HepG2 (cell line): Measurements from ENCODE around the gene MAT2A. TPM values are rescaled to one million over a fixed set of nuclear protein-coding genes. Genes with fewer than 3 reads are reported as not detected.

Experiments used
- FOXC1 ChIP-seq: sonication (generic); formaldehyde crosslinking; IDR thresholded peaks from 2 replicates; pipeline ENCODE4 v1.8.0; 2022; ENCODE audit warnings: mild to moderate bottlenecking, missing genetic modification reagents, borderline replicate concordance
- GPN1 ChIP-seq: sonication (generic); formaldehyde crosslinking; IDR thresholded peaks from 2 replicates; pipeline ENCODE4 v1.5.1; 2020; ENCODE audit warnings: missing genetic modification reagents, borderline replicate concordance
- MEF2D ChIP-seq: sonication (generic); formaldehyde crosslinking; IDR thresholded peaks from 2 replicates; pipeline ENCODE4 v1.5.1; 2020; ENCODE audit warnings: mild to moderate bottlenecking, missing genetic modification reagents
- MLLT10 ChIP-seq: sonication (generic); formaldehyde crosslinking; IDR thresholded peaks from 2 replicates; pipeline ENCODE4 v1.4.0; 2020; ENCODE audit warnings: missing genetic modification reagents
- MZF1 ChIP-seq: sonication (generic); formaldehyde crosslinking; IDR thresholded peaks from 2 replicates; pipeline ENCODE4 v1.8.1; 2023; ENCODE audit warnings: mild to moderate bottlenecking, missing genetic modification reagents, borderline replicate concordance
- PITX1 ChIP-seq: sonication (generic); formaldehyde crosslinking; IDR thresholded peaks from 2 replicates; pipeline ENCODE4 v1.5.1; 2020; ENCODE audit warnings: mild to moderate bottlenecking, missing genetic modification reagents
- REXO4 ChIP-seq: sonication (generic); formaldehyde crosslinking; IDR thresholded peaks from 2 replicates; pipeline ENCODE4 v1.8.0; 2022; ENCODE audit warnings: missing genetic modification reagents, mild to moderate bottlenecking, borderline replicate concordance
- SATB2 ChIP-seq: sonication (generic); formaldehyde crosslinking; IDR thresholded peaks from 2 replicates; pipeline ENCODE4 v1.5.0; 2020; ENCODE audit warnings: missing genetic modification reagents
- SUZ12 ChIP-seq: fragments of 150-350 bp; IDR thresholded peaks from 2 replicates; pipeline ENCODE4 v1.6.1; 2014; ENCODE audit warnings: low read depth, low read length
- ZBTB20 ChIP-seq: sonication (generic); formaldehyde crosslinking; IDR thresholded peaks from 2 replicates; pipeline ENCODE4 v1.8.1; 2023; ENCODE audit warnings: missing genetic modification reagents, low read depth, mild to moderate bottlenecking, borderline replicate concordance
- ZEB1 ChIP-seq: IDR thresholded peaks from 2 replicates; pipeline ENCODE4 v1.6.1; 2012; ENCODE audit warnings: mild to moderate bottlenecking, low read depth, inconsistent platforms; ENCODE audit not compliant: insufficient replicate concordance
- ZFP90 ChIP-seq: sonication (generic); formaldehyde crosslinking; IDR thresholded peaks from 2 replicates; pipeline ENCODE4 v1.8.0; 2022; ENCODE audit warnings: missing genetic modification reagents, mild to moderate bottlenecking, inconsistent platforms, borderline replicate concordance
- ZFX ChIP-seq: sonication (generic); formaldehyde crosslinking; IDR thresholded peaks from 2 replicates; pipeline ENCODE4 v1.4.0; 2020; ENCODE audit warnings: mild to moderate bottlenecking, low read depth, missing genetic modification reagents, moderate library complexity
- ZNF383 ChIP-seq: sonication (generic); formaldehyde crosslinking; IDR thresholded peaks from 2 replicates; pipeline ENCODE4 v1.4.0; 2020; ENCODE audit warnings: missing genetic modification reagents, mild to moderate bottlenecking, borderline replicate concordance
- ZNF431 ChIP-seq: sonication (generic); formaldehyde crosslinking; IDR thresholded peaks from 2 replicates; pipeline ENCODE4 v1.9.0; 2022; ENCODE audit warnings: missing genetic modification reagents, low read depth, mild to moderate bottlenecking, borderline replicate concordance
- ZNF605 ChIP-seq: sonication (generic); formaldehyde crosslinking; IDR thresholded peaks from 2 replicates; pipeline ENCODE4 v1.8.0; 2022; ENCODE audit warnings: mild to moderate bottlenecking, missing genetic modification reagents
- ZNF839 ChIP-seq: sonication (generic); formaldehyde crosslinking; IDR thresholded peaks from 2 replicates; pipeline ENCODE4 v1.4.0; 2020; ENCODE audit warnings: missing genetic modification reagents, mild to moderate bottlenecking, borderline replicate concordance
- ZSCAN31 ChIP-seq: sonication (generic); formaldehyde crosslinking; IDR thresholded peaks from 2 replicates; pipeline ENCODE4 v1.5.0; 2020; ENCODE audit warnings: low read depth, mild to moderate bottlenecking, missing genetic modification reagents
- polyA plus RNA-seq, 8 experiments: library from polyadenylated mRNA; depleted of rRNA in 3 of 8; stranded (reverse) in 7 of 8; unstranded in 1 of 8; fragments of >200 nt; fragmentation: Illumina TruSeq in 4 of 8; extraction: Trizol in 4 of 8; gene quantifications; 2 replicates each; pipeline versions ENCODE4 v1.2.1 to v1.2.3, GENCODE V29; 2011 to 2016; ENCODE audit warnings: low read depth in 4 of 8, missing spikeins in 1 of 8, mixed read lengths in 1 of 8; ENCODE audit not compliant: insufficient read depth in 1 of 8
- total RNA-seq, 5 experiments: library from RNA; depleted of rRNA; stranded (reverse); fragments of >200 nt; fragmentation: Illumina TruSeq; extraction: Trizol; gene quantifications; 2 replicates each; pipeline ENCODE4 v1.2.3, GENCODE V29; 2016; ENCODE audit warnings: low read depth in 1 of 5
- TF ChIP-seq, protein P1 (sequence below): IDR thresholded peaks from 2 replicates; pipeline ENCODE4 v1.6.1; 2012; ENCODE audit warnings: low read length, improper control_type of control experiment
- TF ChIP-seq, protein P2 (sequence below), 2 experiments: IDR thresholded peaks; 2 replicates each; pipeline ENCODE4 v1.6.1; 2011 to 2012; ENCODE audit warnings: low read length in 2 of 2, borderline replicate concordance in 1 of 2, low read depth in 1 of 2, mild to moderate bottlenecking in 1 of 2, moderate library complexity in 1 of 2
- TF ChIP-seq, protein P3 (sequence below): sonication (generic); formaldehyde crosslinking; IDR thresholded peaks from 2 replicates; pipeline ENCODE4 v1.8.0; 2022; ENCODE audit warnings: mild to moderate bottlenecking, missing genetic modification reagents, moderate library complexity

Gene MAT2A
- total and polyA plus RNA-seq, 2 of the 13 experiments (the other 11 are each of a cell fraction or from before 2014, with no cell fraction given) = 155 to 331 TPM

DNA sequence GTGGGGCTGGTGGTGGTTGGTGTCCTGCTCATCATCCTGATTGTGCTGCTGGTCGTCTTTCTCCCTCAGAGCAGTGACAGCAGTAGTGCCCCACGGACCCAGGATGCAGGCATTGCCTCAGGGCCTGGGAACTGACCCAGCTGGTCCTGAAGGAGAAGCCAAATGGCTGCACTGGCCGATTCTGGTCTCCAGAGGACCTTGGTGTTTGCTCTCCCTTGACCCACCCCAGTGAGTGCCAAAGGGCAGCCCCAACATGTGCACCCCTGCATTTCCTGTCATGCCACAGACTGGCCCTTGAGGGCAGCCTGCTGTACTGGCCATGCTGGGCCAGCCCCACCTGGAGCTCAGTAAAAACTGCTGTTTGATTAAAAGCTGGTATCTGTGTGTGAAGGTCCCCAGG lies 54.1 kb downstream of the MAT2A start (continued):
- no peak for TF ChIP-seq ZNF431 (CRISPR knock-in tag)
- no peak for TF ChIP-seq GPN1
- no peak for TF ChIP-seq ZSCAN31 (CRISPR knock-in tag)
- TF ChIP-seq PITX1 (CRISPR knock-in tag) = no peak
- TF ChIP-seq, protein P1, sequence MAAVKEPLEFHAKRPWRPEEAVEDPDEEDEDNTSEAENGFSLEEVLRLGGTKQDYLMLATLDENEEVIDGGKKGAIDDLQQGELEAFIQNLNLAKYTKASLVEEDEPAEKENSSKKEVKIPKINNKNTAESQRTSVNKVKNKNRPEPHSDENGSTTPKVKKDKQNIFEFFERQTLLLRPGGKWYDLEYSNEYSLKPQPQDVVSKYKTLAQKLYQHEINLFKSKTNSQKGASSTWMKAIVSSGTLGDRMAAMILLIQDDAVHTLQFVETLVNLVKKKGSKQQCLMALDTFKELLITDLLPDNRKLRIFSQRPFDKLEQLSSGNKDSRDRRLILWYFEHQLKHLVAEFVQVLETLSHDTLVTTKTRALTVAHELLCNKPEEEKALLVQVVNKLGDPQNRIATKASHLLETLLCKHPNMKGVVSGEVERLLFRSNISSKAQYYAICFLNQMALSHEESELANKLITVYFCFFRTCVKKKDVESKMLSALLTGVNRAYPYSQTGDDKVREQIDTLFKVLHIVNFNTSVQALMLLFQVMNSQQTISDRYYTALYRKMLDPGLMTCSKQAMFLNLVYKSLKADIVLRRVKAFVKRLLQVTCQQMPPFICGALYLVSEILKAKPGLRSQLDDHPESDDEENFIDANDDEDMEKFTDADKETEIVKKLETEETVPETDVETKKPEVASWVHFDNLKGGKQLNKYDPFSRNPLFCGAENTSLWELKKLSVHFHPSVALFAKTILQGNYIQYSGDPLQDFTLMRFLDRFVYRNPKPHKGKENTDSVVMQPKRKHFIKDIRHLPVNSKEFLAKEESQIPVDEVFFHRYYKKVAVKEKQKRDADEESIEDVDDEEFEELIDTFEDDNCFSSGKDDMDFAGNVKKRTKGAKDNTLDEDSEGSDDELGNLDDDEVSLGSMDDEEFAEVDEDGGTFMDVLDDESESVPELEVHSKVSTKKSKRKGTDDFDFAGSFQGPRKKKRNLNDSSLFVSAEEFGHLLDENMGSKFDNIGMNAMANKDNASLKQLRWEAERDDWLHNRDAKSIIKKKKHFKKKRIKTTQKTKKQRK = no peak
- 0 out of 2 replicates have a peak, but pooled peaks have one; percentile 33 for TF ChIP-seq ZFX (CRISPR knock-in tag)
- no peak for TF ChIP-seq MZF1
- TF ChIP-seq, protein P2, sequence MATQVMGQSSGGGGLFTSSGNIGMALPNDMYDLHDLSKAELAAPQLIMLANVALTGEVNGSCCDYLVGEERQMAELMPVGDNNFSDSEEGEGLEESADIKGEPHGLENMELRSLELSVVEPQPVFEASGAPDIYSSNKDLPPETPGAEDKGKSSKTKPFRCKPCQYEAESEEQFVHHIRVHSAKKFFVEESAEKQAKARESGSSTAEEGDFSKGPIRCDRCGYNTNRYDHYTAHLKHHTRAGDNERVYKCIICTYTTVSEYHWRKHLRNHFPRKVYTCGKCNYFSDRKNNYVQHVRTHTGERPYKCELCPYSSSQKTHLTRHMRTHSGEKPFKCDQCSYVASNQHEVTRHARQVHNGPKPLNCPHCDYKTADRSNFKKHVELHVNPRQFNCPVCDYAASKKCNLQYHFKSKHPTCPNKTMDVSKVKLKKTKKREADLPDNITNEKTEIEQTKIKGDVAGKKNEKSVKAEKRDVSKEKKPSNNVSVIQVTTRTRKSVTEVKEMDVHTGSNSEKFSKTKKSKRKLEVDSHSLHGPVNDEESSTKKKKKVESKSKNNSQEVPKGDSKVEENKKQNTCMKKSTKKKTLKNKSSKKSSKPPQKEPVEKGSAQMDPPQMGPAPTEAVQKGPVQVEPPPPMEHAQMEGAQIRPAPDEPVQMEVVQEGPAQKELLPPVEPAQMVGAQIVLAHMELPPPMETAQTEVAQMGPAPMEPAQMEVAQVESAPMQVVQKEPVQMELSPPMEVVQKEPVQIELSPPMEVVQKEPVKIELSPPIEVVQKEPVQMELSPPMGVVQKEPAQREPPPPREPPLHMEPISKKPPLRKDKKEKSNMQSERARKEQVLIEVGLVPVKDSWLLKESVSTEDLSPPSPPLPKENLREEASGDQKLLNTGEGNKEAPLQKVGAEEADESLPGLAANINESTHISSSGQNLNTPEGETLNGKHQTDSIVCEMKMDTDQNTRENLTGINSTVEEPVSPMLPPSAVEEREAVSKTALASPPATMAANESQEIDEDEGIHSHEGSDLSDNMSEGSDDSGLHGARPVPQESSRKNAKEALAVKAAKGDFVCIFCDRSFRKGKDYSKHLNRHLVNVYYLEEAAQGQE (IDR thresholded peaks at IDR 0.05; ENCODE audit: borderline replicate concordance in 1 of 2, low read depth in 1 of 2, low read length in 2 of 2) = no peak
- no peak for TF ChIP-seq ZNF383 (CRISPR knock-in tag)
- no peak for TF ChIP-seq SUZ12
- TF ChIP-seq ZNF839 (CRISPR knock-in tag) = no peak
- TF ChIP-seq ZEB1 = no peak
- TF ChIP-seq, protein P3, sequence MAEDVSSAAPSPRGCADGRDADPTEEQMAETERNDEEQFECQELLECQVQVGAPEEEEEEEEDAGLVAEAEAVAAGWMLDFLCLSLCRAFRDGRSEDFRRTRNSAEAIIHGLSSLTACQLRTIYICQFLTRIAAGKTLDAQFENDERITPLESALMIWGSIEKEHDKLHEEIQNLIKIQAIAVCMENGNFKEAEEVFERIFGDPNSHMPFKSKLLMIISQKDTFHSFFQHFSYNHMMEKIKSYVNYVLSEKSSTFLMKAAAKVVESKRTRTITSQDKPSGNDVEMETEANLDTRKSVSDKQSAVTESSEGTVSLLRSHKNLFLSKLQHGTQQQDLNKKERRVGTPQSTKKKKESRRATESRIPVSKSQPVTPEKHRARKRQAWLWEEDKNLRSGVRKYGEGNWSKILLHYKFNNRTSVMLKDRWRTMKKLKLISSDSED (CRISPR knock-in tag) = no peak
- 0 out of 2 replicates have a peak, but pooled peaks have one; percentile 45 for TF ChIP-seq ZNF605 (CRISPR knock-in tag)
- TF ChIP-seq MEF2D (CRISPR knock-in tag) = no peak
- no peak for TF ChIP-seq FOXC1 (CRISPR knock-in tag)
- TF ChIP-seq SATB2 = no peak
- no peak for TF ChIP-seq ZBTB20
- TF ChIP-seq ZFP90 (CRISPR knock-in tag) = no peak
- no peak for TF ChIP-seq MLLT10 (CRISPR knock-in tag)
- TF ChIP-seq REXO4 (CRISPR knock-in tag) = no peak
